Endometrium (tissue), 2 donors: ENCODE data around the gene CPA1.

Source experiments
- FAIRE-seq: peaks from 2 replicates; lab custom pipeline; 2012; peaks lifted over from hg19 to GRCh38; lab: Jason Lieb, UNC
- donor health status: control.
- donor health status: control.

The CPA1 gene

GRCh38 chr7:130356121-130356875 is 24.0 kb upstream of the CPA1 start:
- FAIRE-seq = peak; percentile 29

GRCh38 chr7:130356876-130357611 is 23.2 kb upstream of the CPA1 start:
- no peak for FAIRE-seq

GRCh38 chr7:130358471-130358870 is 21.8 kb upstream of the CPA1 start:
- FAIRE-seq = no peak

- FAIRE-seq = no peak
Observed at GRCh38 chr7:130359276-130359857, 20.9 kb upstream of the CPA1 start.

- no peak for FAIRE-seq
Observed at GRCh38 chr7:130360518-130360917, 19.8 kb upstream of the CPA1 start.

GRCh38 chr7:130361681-130362080 is 18.6 kb upstream of the CPA1 start:
- no peak for FAIRE-seq

- no peak for FAIRE-seq
Observed at GRCh38 chr7:130362251-130362816, 18.0 kb upstream of the CPA1 start.

- FAIRE-seq = no peak
Observed at GRCh38 chr7:130363026-130363847, 17.1 kb upstream of the CPA1 start.

- no peak for FAIRE-seq
Observed at GRCh38 chr7:130364451-130364850, 15.8 kb upstream of the CPA1 start.

GRCh38 chr7:130365088-130365487 is 15.2 kb upstream of the CPA1 start:
- FAIRE-seq = no peak

- FAIRE-seq = no peak
Observed at GRCh38 chr7:130365511-130366441, 14.5 kb upstream of the CPA1 start.

GRCh38 chr7:130366564-130366963 is 13.7 kb upstream of the CPA1 start:
- no peak for FAIRE-seq

- FAIRE-seq = no peak
Observed at GRCh38 chr7:130367088-130367755, 13.1 kb upstream of the CPA1 start.

GRCh38 chr7:130367836-130368746 is 12.2 kb upstream of the CPA1 start:
- FAIRE-seq = no peak

- FAIRE-seq = no peak
Observed at GRCh38 chr7:130369110-130369711, 11.1 kb upstream of the CPA1 start.

GRCh38 chr7:130369831-130370550 is 10.3 kb upstream of the CPA1 start:
- no peak for FAIRE-seq

GRCh38 chr7:130371046-130371445 is 9.2 kb upstream of the CPA1 start:
- no peak for FAIRE-seq
